Tibial artery (tissue), 4 donors: ENCODE results near the gene TSPAN33.

Experiments used
- DNase-seq, 2 donors: peaks; one replicate each; pipeline ENCODE4 v3.0.0-alpha.2; 2019
- H3K27ac ChIP-seq, 2 donors: fragments of 200-600 bp; sonication (generic) in 1 of 2; 1 replicate in 1 of 2; 2 replicates in 1 of 2; pipeline ENCODE4 v1.5.1; 2018 to 2019; ENCODE audit warnings: mild to moderate bottlenecking in 1 of 2
- H3K27me3 ChIP-seq, 2 donors: fragments of 200-600 bp; sonication (generic) in 1 of 2; one replicate each; pipeline versions ENCODE4 v1.5.1 to v1.6.0; 2016 to 2019
- H3K36me3 ChIP-seq, 3 donors: fragments of 200-600 bp; sonication (generic) in 2 of 3; one replicate each; pipeline ENCODE4 v1.5.1; 2016 to 2019; ENCODE audit warnings: mild to moderate bottlenecking in 2 of 3
- H3K4me1 ChIP-seq, 4 donors: fragments of 200-600 bp; sonication (generic) in 2 of 4; 1 replicate in 3 of 4; 2 replicates in 1 of 4; pipeline ENCODE4 v1.5.1; 2016 to 2019
- H3K4me3 ChIP-seq, 2 donors: fragments of 200-600 bp; sonication (generic) in 1 of 2; 1 replicate in 1 of 2; 2 replicates in 1 of 2; pipeline ENCODE4 v1.5.1; 2018 to 2019; ENCODE audit warnings: mild to moderate bottlenecking in 2 of 2
- H3K9me3 ChIP-seq, 3 donors: fragments of 200-600 bp; sonication (generic) in 1 of 3; one replicate each; pipeline ENCODE4 v1.5.1; 2016 to 2019
- CTCF ChIP-seq, 2 experiments: fragments of 200-600 bp in 1 of 2; fragments of 450-650 bp in 1 of 2; IDR thresholded peaks; one replicate each; pipeline ENCODE4 v1.5.1; 2017 to 2019; ENCODE audit warnings: antibody characterized with exemption in 2 of 2, mild to moderate bottlenecking in 1 of 2, moderate library complexity in 1 of 2
- intact Hi-C: fragments of 100-400 bp; cut with DNase I; formaldehyde crosslinking; loops from one replicate; pipeline ENCODE4 v1.15.0; 2023; ENCODE audit warnings: low total_unique reads

Gene TSPAN33

GRCh38 chr7:129189661-129190310 is 45.3 kb downstream of the TSPAN33 start:
- peaks cover 0 to 27% (median 6%) of the 10 kb centered on the region in 4 donors for H3K4me1 ChIP-seq
- H3K4me3 ChIP-seq, result peak overlapping the region; percentile 63 to 73
- intact Hi-C loops, result no loop called here
- peak overlapping the region in 1 of 2 donors; percentile 18 for H3K27ac ChIP-seq
- DNase-seq, result no peak
- no peak for TF ChIP-seq CTCF (IDR thresholded peaks at IDR 0.05)
- H3K9me3 ChIP-seq, result no peaks in the 10 kb centered on the region
- no peaks in the 10 kb centered on the region for H3K36me3 ChIP-seq
- no peaks in the 10 kb centered on the region for H3K27me3 ChIP-seq

- TF ChIP-seq CTCF (IDR thresholded peaks at IDR 0.05), result no peak
- no peaks in the 10 kb centered on the region for H3K36me3 ChIP-seq
- no peaks in the 10 kb centered on the region for H3K9me3 ChIP-seq
- intact Hi-C loops, result no loop called here
- no peak overlapping the region for H3K27ac ChIP-seq
- DNase-seq, result no peak
- H3K27me3 ChIP-seq, result no peaks in the 10 kb centered on the region
- H3K4me1 ChIP-seq, result peaks cover 0 to 27% (median 6%) of the 10 kb centered on the region in 4 donors
- no peak overlapping the region for H3K4me3 ChIP-seq
Measured at GRCh38 chr7:129191272-129191671, 46.8 kb downstream of the TSPAN33 start.

- Histone ChIP-seq H3K27ac (no peak overlapping the region), H3K27me3 (no peaks in the 10 kb centered on the region), H3K9me3 (no peaks in the 10 kb centered on the region), H3K4me3 (no peak overlapping the region), H3K36me3 (no peaks in the 10 kb centered on the region), H3K4me1 (peaks cover 0 to 16% (median 6%) of the 10 kb centered on the region in 4 donors)
- intact Hi-C loops, result no loop called here
- DNase-seq, result no peak
- TF ChIP-seq CTCF (IDR thresholded peaks at IDR 0.05), result no peak
Measured at GRCh38 chr7:129193892-129194291, 49.4 kb downstream of the TSPAN33 start.

- intact Hi-C loops, result no loop called here
- no peak for DNase-seq
- Histone ChIP-seq H3K9me3 (no peaks in the 10 kb centered on the region), H3K4me1 (no peaks in the 10 kb centered on the region), H3K4me3 (no peak overlapping the region), H3K36me3 (no peaks in the 10 kb centered on the region), H3K27ac (no peak overlapping the region), H3K27me3 (no peaks in the 10 kb centered on the region)
- no peak for TF ChIP-seq CTCF (IDR thresholded peaks at IDR 0.05)
Measured at GRCh38 chr7:129197771-129198170, 53.3 kb downstream of the TSPAN33 start.

- no peak for DNase-seq
- intact Hi-C loops, result no loop called here
- TF ChIP-seq CTCF (IDR thresholded peaks at IDR 0.05), result no peak
- H3K9me3 ChIP-seq, result no peaks in the 10 kb centered on the region
- H3K27ac ChIP-seq, result no peak overlapping the region
- no peaks in the 10 kb centered on the region for H3K27me3 ChIP-seq
- no peaks in the 10 kb centered on the region for H3K4me1 ChIP-seq
- no peak overlapping the region for H3K4me3 ChIP-seq
- H3K36me3 ChIP-seq, result peaks cover 0 to 6% (median 0%) of the 10 kb centered on the region in 3 donors
Measured at GRCh38 chr7:129199406-129199805, 54.9 kb downstream of the TSPAN33 start.
